Right atrium auricular region (tissue), 2 donors: ENCODE measurements around the gene FSD2. TPM values are rescaled to one million over a fixed set of nuclear protein-coding genes. Genes with fewer than 3 reads are reported as not detected.
A peak's percentile ranks its signal among the peaks of the same experiment; 100 is the strongest.

Experiments
- DNase-seq: peaks from one replicate; pipeline ENCODE4 v3.0.0-alpha.2; 2019; ENCODE audit warnings: low spot score
- H3K27ac ChIP-seq, 2 donors: fragments of 200-600 bp; sonication (generic); 1 replicate in 1 of 2; 2 replicates in 1 of 2; pipeline ENCODE4 v1.5.1; 2016 to 2019
- H3K27me3 ChIP-seq, 2 donors: fragments of 200-600 bp; sonication (generic); one replicate each; pipeline versions ENCODE4 v1.5.1 to v1.6.0; 2017 to 2019
- H3K36me3 ChIP-seq: fragments of 200-600 bp; sonication (generic); one replicate; pipeline ENCODE4 v1.5.1; 2016
- H3K4me1 ChIP-seq, 2 donors: fragments of 200-600 bp; sonication (generic); one replicate each; pipeline versions ENCODE4 v1.5.1 to v1.6.0; 2017 to 2019
- H3K4me3 ChIP-seq, 2 donors: fragments of 200-600 bp; sonication (generic); 1 replicate in 1 of 2; 2 replicates in 1 of 2; pipeline ENCODE4 v1.5.1; 2017 to 2019; ENCODE audit warnings: mild to moderate bottlenecking in 1 of 2, moderate library complexity in 1 of 2
- H3K9me3 ChIP-seq, 2 donors: fragments of 200-600 bp; sonication (generic); one replicate each; pipeline ENCODE4 v1.5.1; 2019
- total RNA-seq, 2 donors: library from RNA; depleted of rRNA; stranded (reverse); fragments of >200 nt; gene quantifications; one replicate each; pipeline ENCODE4 v1.1.0, GENCODE V29; 2016
- TF ChIP-seq, protein P1 (sequence below), 2 donors: fragments of 200-600 bp; sonication (generic); IDR thresholded peaks; one replicate each; pipeline ENCODE4 v1.5.1; 2019; ENCODE audit warnings: antibody characterized with exemption in 2 of 2

Gene FSD2
- total RNA-seq, 2 donors from 2014 or later, result 9.0 to 58.8 TPM

DNA sequence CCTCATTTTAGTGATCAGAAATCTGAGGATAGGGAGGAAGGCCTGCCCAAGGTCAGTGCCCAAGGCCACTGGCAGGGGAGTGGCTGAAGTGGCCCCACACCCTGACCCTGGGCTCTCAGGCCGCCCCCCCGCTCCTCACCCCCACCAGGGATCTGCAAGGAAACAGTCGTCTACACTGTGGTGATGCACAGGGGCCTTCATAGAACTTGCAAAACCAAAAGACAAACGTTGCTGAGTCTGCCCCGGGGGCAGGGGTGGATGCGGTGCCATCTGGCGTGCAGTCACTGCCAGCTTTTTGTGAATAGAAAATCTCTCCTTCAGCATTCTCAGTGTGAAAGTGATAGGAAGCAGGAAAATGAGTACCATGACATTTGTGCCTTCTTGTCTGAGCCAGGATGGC is 44.9 kb upstream of the FSD2 start:
- H3K36me3 ChIP-seq, result no peaks in the 10 kb centered on the region
- TF ChIP-seq, protein P1, sequence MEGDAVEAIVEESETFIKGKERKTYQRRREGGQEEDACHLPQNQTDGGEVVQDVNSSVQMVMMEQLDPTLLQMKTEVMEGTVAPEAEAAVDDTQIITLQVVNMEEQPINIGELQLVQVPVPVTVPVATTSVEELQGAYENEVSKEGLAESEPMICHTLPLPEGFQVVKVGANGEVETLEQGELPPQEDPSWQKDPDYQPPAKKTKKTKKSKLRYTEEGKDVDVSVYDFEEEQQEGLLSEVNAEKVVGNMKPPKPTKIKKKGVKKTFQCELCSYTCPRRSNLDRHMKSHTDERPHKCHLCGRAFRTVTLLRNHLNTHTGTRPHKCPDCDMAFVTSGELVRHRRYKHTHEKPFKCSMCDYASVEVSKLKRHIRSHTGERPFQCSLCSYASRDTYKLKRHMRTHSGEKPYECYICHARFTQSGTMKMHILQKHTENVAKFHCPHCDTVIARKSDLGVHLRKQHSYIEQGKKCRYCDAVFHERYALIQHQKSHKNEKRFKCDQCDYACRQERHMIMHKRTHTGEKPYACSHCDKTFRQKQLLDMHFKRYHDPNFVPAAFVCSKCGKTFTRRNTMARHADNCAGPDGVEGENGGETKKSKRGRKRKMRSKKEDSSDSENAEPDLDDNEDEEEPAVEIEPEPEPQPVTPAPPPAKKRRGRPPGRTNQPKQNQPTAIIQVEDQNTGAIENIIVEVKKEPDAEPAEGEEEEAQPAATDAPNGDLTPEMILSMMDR (IDR thresholded peaks at IDR 0.05), result no peak
- peaks cover 0 to 13% of the 10 kb centered on the region in 2 donors for H3K4me1 ChIP-seq
- no peaks in the 10 kb centered on the region for H3K27me3 ChIP-seq
- no peak overlapping the region for H3K27ac ChIP-seq
- DNase-seq, result peak; percentile 52
- H3K4me3 ChIP-seq, result no peak overlapping the region
- H3K9me3 ChIP-seq, result no peaks in the 10 kb centered on the region

DNA sequence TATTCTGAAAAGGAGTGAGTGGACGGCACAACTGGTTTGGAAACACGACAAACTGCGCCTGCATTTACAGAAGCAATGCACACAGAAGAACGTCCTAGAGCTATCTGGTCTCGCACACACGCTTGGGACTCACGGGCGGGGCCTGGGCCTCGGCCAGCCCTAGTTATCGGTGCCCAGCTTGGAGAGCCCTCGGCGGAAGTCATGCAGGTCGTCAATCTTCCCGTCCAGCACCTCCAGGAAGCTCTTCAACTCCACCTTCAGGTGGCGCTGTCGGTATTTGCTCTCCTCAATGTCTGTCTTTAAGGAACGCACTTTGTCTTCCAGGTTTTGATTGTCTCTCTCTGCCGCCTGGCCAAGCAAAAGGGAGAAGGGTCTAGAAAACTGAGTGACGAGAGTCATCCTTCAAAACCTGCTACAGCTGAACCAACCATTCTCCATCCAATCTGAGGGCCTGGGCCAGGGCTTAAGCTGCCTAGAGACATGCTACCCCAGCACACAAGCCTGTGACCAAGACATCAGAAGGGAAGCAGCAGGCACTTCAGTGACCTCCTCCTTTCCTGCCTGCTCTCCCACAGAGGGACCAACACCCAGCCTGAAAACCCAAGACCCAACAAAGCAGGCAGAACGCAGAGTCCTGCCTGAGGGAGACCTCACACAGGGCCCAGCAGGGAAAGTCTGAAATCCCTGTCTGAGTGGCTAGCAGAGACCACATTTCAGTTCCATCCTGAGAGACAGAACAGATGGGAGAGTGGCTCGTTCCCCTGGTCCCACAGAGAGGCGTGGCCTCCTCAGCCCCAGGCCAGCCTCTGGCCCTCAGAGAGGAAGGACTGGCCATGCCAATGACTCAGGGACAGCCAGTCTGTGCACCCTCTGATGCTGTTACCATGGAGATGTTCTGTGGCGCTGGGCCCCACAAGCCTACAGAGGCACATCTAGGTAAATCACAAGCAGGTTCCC is 44.0 kb upstream of the FSD2 start:
- TF ChIP-seq, protein P1 (IDR thresholded peaks at IDR 0.05), result peak; percentile 52 to 82
- H3K36me3 ChIP-seq, result no peaks in the 10 kb centered on the region
- no peak overlapping the region for H3K27ac ChIP-seq
- no peaks in the 10 kb centered on the region for H3K27me3 ChIP-seq
- no peaks in the 10 kb centered on the region for H3K9me3 ChIP-seq
- peaks cover 0 to 13% of the 10 kb centered on the region in 2 donors for H3K4me1 ChIP-seq
- H3K4me3 ChIP-seq, result peak overlapping the region in 1 of 2 donors; percentile 22
- peak; percentile 73 for DNase-seq

DNA sequence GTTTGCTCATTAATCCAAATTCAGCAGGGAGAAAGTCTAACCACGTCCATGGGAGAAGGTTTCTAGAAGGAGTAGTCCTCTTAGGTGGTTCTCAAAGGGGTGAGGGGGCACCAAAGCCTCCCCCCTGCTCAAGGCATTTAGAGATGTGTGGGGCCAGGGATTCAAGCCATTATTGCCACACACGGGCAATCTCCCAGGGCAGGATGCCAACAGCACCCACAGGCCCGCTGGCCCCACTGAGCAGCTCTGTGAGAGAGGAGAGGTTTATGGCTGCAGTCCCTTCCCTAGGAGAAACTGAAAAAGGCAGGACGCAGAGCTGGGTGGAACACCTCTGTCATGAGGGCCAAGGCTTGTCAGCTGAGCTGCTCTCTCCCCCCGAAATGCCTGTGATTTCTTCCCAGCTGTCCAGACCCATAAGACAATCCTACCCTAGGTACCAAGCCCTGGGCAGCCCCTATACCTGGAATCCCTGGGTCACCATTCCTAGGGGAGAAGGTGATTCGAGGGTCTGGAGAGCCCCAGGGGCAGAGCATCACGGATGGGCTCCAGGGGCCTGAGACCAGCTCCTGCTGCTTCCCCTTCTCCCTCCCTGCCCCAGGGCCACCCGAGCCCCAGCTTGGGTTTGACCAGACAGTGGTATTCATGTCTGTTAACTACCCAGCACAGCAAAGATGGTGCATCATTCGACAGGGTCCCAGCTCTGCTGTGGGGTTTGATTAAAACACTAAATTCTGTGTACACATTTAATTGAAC is 42.5 kb upstream of the FSD2 start:
- DNase-seq, result peak; percentile 34
- peaks cover 0 to 13% of the 10 kb centered on the region in 2 donors for H3K4me1 ChIP-seq
- H3K27ac ChIP-seq, result no peak overlapping the region
- no peaks in the 10 kb centered on the region for H3K9me3 ChIP-seq
- TF ChIP-seq, protein P1 (IDR thresholded peaks at IDR 0.05), result no peak
- H3K4me3 ChIP-seq, result no peak overlapping the region
- no peaks in the 10 kb centered on the region for H3K27me3 ChIP-seq
- no peaks in the 10 kb centered on the region for H3K36me3 ChIP-seq

DNA sequence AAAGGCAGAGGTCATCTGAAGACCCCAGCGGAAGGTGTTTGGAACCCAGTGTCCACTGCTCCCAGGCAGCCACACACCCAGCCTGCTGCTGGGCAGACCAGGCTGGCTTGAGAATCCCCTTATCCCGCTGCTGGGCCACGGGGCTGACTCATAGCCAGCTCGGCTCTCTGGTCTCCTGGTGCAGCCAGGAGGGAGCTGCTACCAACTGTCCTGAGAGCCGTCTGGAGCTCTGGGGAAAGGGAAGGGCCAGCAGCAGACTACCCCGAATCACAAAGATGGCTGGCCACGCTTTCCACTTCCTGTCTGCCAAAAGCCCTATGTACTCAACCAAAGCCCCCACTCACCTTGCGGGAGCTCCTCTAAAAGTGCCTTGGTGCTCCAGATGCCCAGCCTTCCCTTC is 41.8 kb upstream of the FSD2 start:
- Histone ChIP-seq H3K9me3 (no peaks in the 10 kb centered on the region), H3K4me3 (no peak overlapping the region), H3K36me3 (no peaks in the 10 kb centered on the region), H3K27ac (no peak overlapping the region), H3K4me1 (peaks cover 0 to 13% of the 10 kb centered on the region in 2 donors), H3K27me3 (no peaks in the 10 kb centered on the region)
- DNase-seq, result peak; percentile 11
- TF ChIP-seq, protein P1 (IDR thresholded peaks at IDR 0.05), result no peak

DNA sequence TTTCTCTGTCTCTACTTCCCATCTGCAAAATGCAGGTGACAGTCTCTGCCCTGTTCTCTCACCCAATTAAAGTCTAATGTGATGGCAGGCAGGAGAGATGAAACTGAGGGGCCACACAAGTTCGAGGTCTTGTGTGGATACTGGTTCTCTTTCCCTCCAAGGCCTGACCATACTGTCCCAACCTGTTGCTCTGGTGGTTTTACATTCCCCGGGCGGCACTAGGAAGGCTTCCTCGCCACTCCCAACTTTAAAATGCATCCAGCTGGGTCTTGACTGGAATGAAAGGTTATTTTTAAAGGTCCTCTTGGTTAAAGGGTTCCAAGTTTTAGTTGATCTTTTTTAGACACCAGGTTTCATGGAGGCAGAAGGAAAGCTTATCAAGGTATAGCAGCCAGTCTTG is 40.8 kb upstream of the FSD2 start:
- no peaks in the 10 kb centered on the region for H3K9me3 ChIP-seq
- no peak overlapping the region for H3K4me3 ChIP-seq
- peaks cover 0 to 13% of the 10 kb centered on the region in 2 donors for H3K4me1 ChIP-seq
- H3K27ac ChIP-seq, result no peak overlapping the region
- TF ChIP-seq, protein P1 (IDR thresholded peaks at IDR 0.05), result no peak
- no peaks in the 10 kb centered on the region for H3K36me3 ChIP-seq
- no peak for DNase-seq
- H3K27me3 ChIP-seq, result no peaks in the 10 kb centered on the region
